GM12878 (cell line): ENCODE results near the gene CACFD1. TPM values are rescaled to one million over a fixed set of nuclear protein-coding genes. Genes with fewer than 3 reads are reported as not detected.

Experiments used
- ATAC-seq: fragments of 200-7000 bp; cut with Tn5 transposase; 3 replicates; pipeline ENCODE4 v1.9.1; 2020; ENCODE audit warnings: mild to moderate bottlenecking, moderate library complexity
- BruUV-seq: library from RNA; stranded (reverse); fragments of 400-500 nt; replicated peaks from 2 replicates; lab custom pipeline; 2021; lab: Mats Ljungman, UMichigan
- CTCF ChIA-PET: fragments of 300-600 bp; sonication (Branson Sonifier 250); formaldehyde crosslinking; extraction: SDS; loops from one replicate; lab custom pipeline; 2021; ENCODE audit warnings: inconsistent platforms; lab: Yijun Ruan, JAX
- POLR2A ChIA-PET: fragments of 350-600 bp; formaldehyde crosslinking; extraction: SDS; loops from one replicate; lab custom pipeline; 2021; ENCODE audit warnings: inconsistent platforms; lab: Charles Lee
- RAD21 ChIA-PET: fragments of 300-600 bp; sonication (Branson Sonifier 250); formaldehyde crosslinking; loops from one replicate; lab custom pipeline; 2023; ENCODE audit warnings: antibody characterized with exemption; ENCODE audit not compliant: unreplicated experiment; lab: Charles Lee
- SMC1A ChIA-PET: fragments of 300-600 bp; sonication (Branson Sonifier 250); formaldehyde crosslinking; loops from one replicate; lab custom pipeline; 2023; ENCODE audit not compliant: unreplicated experiment, uncharacterized antibody; lab: Charles Lee
- DNase-seq: peaks from one replicate; pipeline ENCODE4 v3.0.0-alpha.2; 2011; ENCODE audit warnings: low read depth, low spot score
- FAIRE-seq: peaks from 3 replicates; lab custom pipeline; 2011; peaks lifted over from hg19 to GRCh38; lab: Jason Lieb, UNC
- H2AFZ ChIP-seq: 2 replicates; pipeline ENCODE4 v1.6.0; 2011; ENCODE audit warnings: low read depth, low read length, control low read depth; ENCODE audit not compliant: control insufficient read depth
- H3K27ac ChIP-seq: 2 replicates; pipeline ENCODE4 v1.5.1; 2011; ENCODE audit warnings: control low read depth; ENCODE audit not compliant: control insufficient read depth, insufficient read depth
- H3K27me3 ChIP-seq, 2 experiments: replicated peaks in 1 of 2; 2 replicates each; pipeline versions ENCODE4 v1.6.0 to v1.6.1; 2011; ENCODE audit warnings: low read length in 1 of 2; ENCODE audit not compliant: control insufficient read depth in 2 of 2, insufficient read depth in 2 of 2
- H3K36me3 ChIP-seq, 2 experiments: 2 replicates each; pipeline ENCODE4 v1.5.1; 2011; ENCODE audit warnings: low read length in 1 of 2; ENCODE audit not compliant: control insufficient read depth in 2 of 2, insufficient read depth in 2 of 2
- H3K4me1 ChIP-seq: 2 replicates; pipeline ENCODE4 v1.6.1; 2011; ENCODE audit warnings: mild to moderate bottlenecking, low read length, moderate library complexity, mixed read lengths; ENCODE audit not compliant: control insufficient read depth, insufficient read depth
- H3K4me2 ChIP-seq: 2 replicates; pipeline ENCODE4 v1.6.0; 2011; ENCODE audit warnings: control low read depth; ENCODE audit not compliant: control insufficient read depth, insufficient read depth
- H3K4me3 ChIP-seq: fragments of 200-600 bp; sonication (generic); 2 replicates; pipeline ENCODE4 v1.5.1; 2016
- H3K79me2 ChIP-seq: 2 replicates; pipeline ENCODE4 v1.6.0; 2011; ENCODE audit warnings: low read length; ENCODE audit not compliant: control insufficient read depth, insufficient read depth
- H3K9ac ChIP-seq: 2 replicates; pipeline ENCODE4 v1.8.0; 2011; ENCODE audit warnings: low read length, control low read depth, mixed read lengths; ENCODE audit not compliant: control insufficient read depth, insufficient read depth
- H3K9me3 ChIP-seq: replicated peaks from 3 replicates; pipeline ENCODE4 v1.5.1; 2011; ENCODE audit warnings: mild to moderate bottlenecking, low read length; ENCODE audit not compliant: control insufficient read depth, insufficient read depth
- H4K20me1 ChIP-seq: 2 replicates; pipeline ENCODE4 v1.6.0; 2011; ENCODE audit not compliant: control insufficient read depth, insufficient read depth
- ATF2 ChIP-seq: IDR thresholded peaks from 2 replicates; pipeline ENCODE4 v1.6.1; 2012; ENCODE audit warnings: low read length, inconsistent platforms
- ATF7 ChIP-seq: fragments of 450-650 bp; IDR thresholded peaks from 2 replicates; pipeline ENCODE4 v1.6.1; 2016; ENCODE audit warnings: low read depth, mild to moderate bottlenecking
- BCL3 ChIP-seq: IDR thresholded peaks from 2 replicates; pipeline ENCODE4 v1.6.1; 2011; ENCODE audit warnings: borderline replicate concordance, low read depth, mild to moderate bottlenecking, moderate library complexity, low read length; ENCODE audit not compliant: insufficient read depth, poor library complexity, severe bottlenecking
- EED ChIP-seq: sonication (generic); IDR thresholded peaks from 2 replicates; pipeline ENCODE4 v1.6.1; 2016; ENCODE audit warnings: antibody characterized with exemption, low read depth
- FOS ChIP-seq: IDR thresholded peaks from 3 replicates; pipeline ENCODE4 v1.6.1; 2011; ENCODE audit warnings: borderline replicate concordance; ENCODE audit not compliant: insufficient read length; ENCODE audit errors: extremely low read depth
- FOXK2 ChIP-seq: fragments of 450-650 bp; IDR thresholded peaks from 2 replicates; pipeline ENCODE4 v1.6.1; 2017; ENCODE audit warnings: mild to moderate bottlenecking, moderate library complexity
- IRF4 ChIP-seq: IDR thresholded peaks from 2 replicates; pipeline ENCODE4 v1.6.1; 2011; ENCODE audit warnings: low read depth, low read length
- IRF5 ChIP-seq: fragments of 450-650 bp; IDR thresholded peaks from 2 replicates; pipeline ENCODE4 v1.6.1; 2017; ENCODE audit warnings: borderline replicate concordance
- JUNB ChIP-seq: IDR thresholded peaks from 2 replicates; pipeline ENCODE4 v1.6.1; 2016; ENCODE audit warnings: antibody characterized with exemption, mild to moderate bottlenecking
- NR2C1 ChIP-seq: fragments of 450-650 bp; IDR thresholded peaks from 2 replicates; pipeline ENCODE4 v1.6.1; 2017; ENCODE audit warnings: antibody characterized with exemption, mild to moderate bottlenecking, moderate library complexity
- RFX5 ChIP-seq: IDR thresholded peaks from 2 replicates; pipeline ENCODE4 v1.6.1; 2011; ENCODE audit warnings: low read depth, low read length, improper control_type of control experiment
- SIN3A ChIP-seq: IDR thresholded peaks from 2 replicates; pipeline ENCODE4 v1.6.1; 2012; ENCODE audit warnings: low read depth, low read length, improper control_type of control experiment
- SIX5 ChIP-seq: IDR thresholded peaks from 2 replicates; pipeline ENCODE4 v1.6.1; 2011; ENCODE audit warnings: mild to moderate bottlenecking, low read depth, low read length, moderate library complexity; ENCODE audit not compliant: severe bottlenecking
- STAT1 ChIP-seq: fragments of 450-650 bp; conservative IDR thresholded peaks from 2 replicates; pipeline ENCODE4 v1.6.1; 2014; ENCODE audit warnings: antibody characterized with exemption, mild to moderate bottlenecking
- STAT3 ChIP-seq: IDR thresholded peaks from 2 replicates; pipeline ENCODE4 v1.6.1; 2011; ENCODE audit warnings: low read depth, low read length, improper control_type of control experiment
- TARDBP ChIP-seq: IDR thresholded peaks from 2 replicates; pipeline ENCODE4 v1.6.1; 2016; ENCODE audit warnings: borderline replicate concordance
- WGBS: methylation state at CpG from one replicate; pipeline ENCODE4 v1.1.6; 2016; ENCODE audit warnings: low lambda C conversion rate; ENCODE audit not compliant: insufficient replicate concordance, insufficient coverage; ENCODE audit errors: missing lambda C conversion rate; 5-methylcytosine and 5-hydroxymethylcytosine counted together
- in situ Hi-C: fragments of 300-500 bp; cut with MboI; formaldehyde crosslinking; loops from 9 replicates; pipeline ENCODE4 v1.14.3; 2018; ENCODE audit warnings: mixed read lengths
- intact Hi-C: fragments of 100-400 bp; cut with micrococcal nuclease; formaldehyde crosslinking; loops from one replicate; pipeline ENCODE4 v1.14.2; 2022; ENCODE audit not compliant: unreplicated experiment
- polyA plus RNA-seq, 11 experiments: library from polyadenylated mRNA; depleted of rRNA in 4 of 11; unstranded in 6 of 11; stranded (reverse) in 5 of 11; fragments of >200 nt; fragmentation: Nextera tagmentation in 4 of 11; fragmentation: Illumina TruSeq in 1 of 11; extraction: Ambion mirVana in 4 of 11; extraction: Trizol in 1 of 11; gene quantifications; 1 replicate in 1 of 11; 2 replicates in 10 of 11; pipeline versions ENCODE4 v1.2.1 to v1.2.3, GENCODE V29; 2011 to 2016; ENCODE audit warnings: inconsistent platforms in 2 of 11, missing spikeins in 2 of 11, low read depth in 1 of 11
- total RNA-seq, 4 experiments: library from RNA; depleted of rRNA in 3 of 4; stranded (reverse); fragments of >200 nt in 3 of 4; fragmentation: Illumina TruSeq in 1 of 4; extraction: Trizol in 1 of 4; gene quantifications; 2 replicates each; pipeline versions ENCODE4 v1.2.1 to v1.2.3, GENCODE V29; 2013 to 2021
- TF ChIP-seq, protein P1 (sequence below): fragments of 450-650 bp; formaldehyde crosslinking; IDR thresholded peaks from 2 replicates; pipeline ENCODE4 v1.5.0; 2022; ENCODE audit warnings: mild to moderate bottlenecking, missing genetic modification characterization

Gene CACFD1
- total and polyA plus RNA-seq, 10 of the 15 experiments (the other 5 are each of a cell fraction or from before 2014, with no cell fraction given): 0.09 to 5.8 (median 1.4) TPM; not detected in 1

GRCh38 chr9:133514460-133515239 lies 54.9 kb downstream of the CACFD1 start:
- SMC1A ChIA-PET: no interaction called here
- no peaks in the 10 kb centered on the region for H3K79me2 ChIP-seq
- BruUV-seq: no TSS peak
- H3K9ac ChIP-seq: no peak overlapping the region
- RAD21 ChIA-PET: no interaction called here
- no peak overlapping the region for H3K4me3 ChIP-seq
- no peaks in the 10 kb centered on the region for H3K4me1 ChIP-seq
- DNase-seq (no peak), FAIRE-seq (no peak), ATAC-seq (no peak)
- WGBS: 16% methylated on average over 14 of the region's 14 CpGs
- intact Hi-C loops: no loop called here
- POLR2A ChIA-PET: no interaction called here
- H3K27ac ChIP-seq: no peak overlapping the region
- in situ Hi-C loops: no loop called here
- H3K36me3 ChIP-seq: no peaks in the 10 kb centered on the region
- H3K9me3 ChIP-seq: no peaks in the 10 kb centered on the region
- H3K4me2 ChIP-seq: no peak overlapping the region
- no peaks in the 10 kb centered on the region for H4K20me1 ChIP-seq
- peaks cover 0 to 2% of the 10 kb centered on the region in 2 experiments; a peak in 2 of 4 replicates for H3K27me3 ChIP-seq
- no peak overlapping the region for H2AFZ ChIP-seq
- CTCF ChIA-PET: no interaction called here
- TF ChIP-seq SIN3A (no peak), IRF4 (no peak), SIX5 (no peak), ATF2 (no peak), FOS (no peak), ATF7 (no peak), NR2C1 (no peak), BCL3 (no peak), IRF5 (no peak), STAT3 (no peak), RFX5 (no peak), STAT1 (no peak), TARDBP (no peak), FOXK2 (no peak), JUNB (no peak), EED (no peak)
- TF ChIP-seq, protein P1, sequence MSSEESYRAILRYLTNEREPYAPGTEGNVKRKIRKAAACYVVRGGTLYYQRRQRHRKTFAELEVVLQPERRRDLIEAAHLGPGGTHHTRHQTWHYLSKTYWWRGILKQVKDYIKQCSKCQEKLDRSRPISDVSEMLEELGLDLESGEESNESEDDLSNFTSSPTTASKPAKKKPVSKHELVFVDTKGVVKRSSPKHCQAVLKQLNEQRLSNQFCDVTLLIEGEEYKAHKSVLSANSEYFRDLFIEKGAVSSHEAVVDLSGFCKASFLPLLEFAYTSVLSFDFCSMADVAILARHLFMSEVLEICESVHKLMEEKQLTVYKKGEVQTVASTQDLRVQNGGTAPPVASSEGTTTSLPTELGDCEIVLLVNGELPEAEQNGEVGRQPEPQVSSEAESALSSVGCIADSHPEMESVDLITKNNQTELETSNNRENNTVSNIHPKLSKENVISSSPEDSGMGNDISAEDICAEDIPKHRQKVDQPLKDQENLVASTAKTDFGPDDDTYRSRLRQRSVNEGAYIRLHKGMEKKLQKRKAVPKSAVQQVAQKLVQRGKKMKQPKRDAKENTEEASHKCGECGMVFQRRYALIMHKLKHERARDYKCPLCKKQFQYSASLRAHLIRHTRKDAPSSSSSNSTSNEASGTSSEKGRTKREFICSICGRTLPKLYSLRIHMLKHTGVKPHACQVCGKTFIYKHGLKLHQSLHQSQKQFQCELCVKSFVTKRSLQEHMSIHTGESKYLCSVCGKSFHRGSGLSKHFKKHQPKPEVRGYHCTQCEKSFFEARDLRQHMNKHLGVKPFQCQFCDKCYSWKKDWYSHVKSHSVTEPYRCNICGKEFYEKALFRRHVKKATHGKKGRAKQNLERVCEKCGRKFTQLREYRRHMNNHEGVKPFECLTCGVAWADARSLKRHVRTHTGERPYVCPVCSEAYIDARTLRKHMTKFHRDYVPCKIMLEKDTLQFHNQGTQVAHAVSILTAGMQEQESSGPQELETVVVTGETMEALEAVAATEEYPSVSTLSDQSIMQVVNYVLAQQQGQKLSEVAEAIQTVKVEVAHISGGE (CRISPR knock-in tag): no peak
